GM19240 (cell line): ENCODE data around the gene IFFO2.

Experiments
- DNase-seq: peaks from one replicate; pipeline ENCODE4 v3.0.0; 2011; ENCODE audit warnings: low spot score; ENCODE audit not compliant: insufficient read length

Gene IFFO2

GRCh38 chr1:18951416-18951815 is 5.1 kb downstream of the IFFO2 start:
- no peak for DNase-seq

DNA sequence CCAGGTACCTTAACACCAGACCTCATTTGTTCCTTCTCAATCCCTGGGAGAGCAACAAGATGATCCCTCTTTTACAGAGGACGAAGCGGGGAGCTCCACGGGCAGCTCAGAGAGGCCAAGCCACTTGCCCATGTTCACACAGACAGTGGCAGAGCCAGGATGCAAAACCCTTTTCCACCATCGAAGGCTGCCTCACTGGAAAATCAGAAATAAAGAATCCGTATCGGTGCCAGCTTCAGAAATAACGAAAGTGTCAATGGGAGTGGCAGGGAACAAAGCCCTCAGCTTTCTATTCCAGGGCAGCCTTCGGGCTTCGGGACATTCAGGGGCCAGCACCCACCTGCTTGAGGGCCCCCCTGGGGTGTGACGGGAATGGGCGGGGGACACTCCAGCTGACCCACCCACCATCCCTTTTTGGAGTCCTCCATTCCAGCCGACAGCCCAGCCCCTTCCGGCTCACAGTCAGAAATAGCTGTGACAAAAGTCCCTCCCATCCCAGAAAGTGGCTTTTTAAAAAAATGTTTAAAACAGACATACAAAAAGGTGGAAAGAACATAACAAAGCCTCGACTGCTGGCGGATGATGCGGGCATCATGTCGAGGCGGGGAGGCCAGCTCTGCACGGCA is 6.0 kb downstream of the IFFO2 start:
- no peak for DNase-seq

DNA sequence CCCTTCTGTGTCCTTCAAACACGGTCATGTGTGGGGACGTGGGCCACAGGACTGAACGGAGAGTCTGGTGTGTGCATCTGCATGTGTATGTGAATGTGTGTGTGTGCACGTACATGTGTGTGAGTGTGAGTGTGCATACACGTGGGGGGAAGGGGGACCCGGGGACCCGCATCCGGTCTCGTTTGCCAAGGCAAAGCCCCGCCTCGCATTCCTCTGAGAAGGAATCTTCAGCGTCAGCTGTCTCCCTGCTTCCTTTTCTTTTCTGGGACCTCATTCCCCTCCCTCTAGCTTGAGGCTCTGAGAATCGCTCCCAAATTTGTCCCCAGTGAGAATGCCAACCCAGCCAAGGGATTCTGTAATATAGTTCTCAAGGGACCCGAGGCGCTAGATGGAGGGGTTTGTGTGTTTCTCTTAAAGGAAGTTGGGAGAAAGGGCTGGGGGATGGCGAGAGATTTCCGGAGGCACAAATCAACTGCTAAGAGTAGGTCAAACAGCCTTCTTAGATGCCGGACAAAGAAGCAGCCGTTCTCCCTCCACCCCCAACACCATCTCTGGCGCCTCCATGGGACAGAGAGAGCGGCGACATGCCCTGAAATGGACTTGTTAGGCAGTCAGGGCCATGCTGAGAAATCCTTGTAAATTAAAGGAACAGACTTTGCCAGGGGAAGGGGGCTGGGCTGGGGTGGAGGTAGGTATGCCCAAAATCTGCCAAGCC is 6.6 kb downstream of the IFFO2 start:
- DNase-seq, result no peak

GRCh38 chr1:18948913-18949685 is 7.4 kb downstream of the IFFO2 start:
- no peak for DNase-seq

DNA sequence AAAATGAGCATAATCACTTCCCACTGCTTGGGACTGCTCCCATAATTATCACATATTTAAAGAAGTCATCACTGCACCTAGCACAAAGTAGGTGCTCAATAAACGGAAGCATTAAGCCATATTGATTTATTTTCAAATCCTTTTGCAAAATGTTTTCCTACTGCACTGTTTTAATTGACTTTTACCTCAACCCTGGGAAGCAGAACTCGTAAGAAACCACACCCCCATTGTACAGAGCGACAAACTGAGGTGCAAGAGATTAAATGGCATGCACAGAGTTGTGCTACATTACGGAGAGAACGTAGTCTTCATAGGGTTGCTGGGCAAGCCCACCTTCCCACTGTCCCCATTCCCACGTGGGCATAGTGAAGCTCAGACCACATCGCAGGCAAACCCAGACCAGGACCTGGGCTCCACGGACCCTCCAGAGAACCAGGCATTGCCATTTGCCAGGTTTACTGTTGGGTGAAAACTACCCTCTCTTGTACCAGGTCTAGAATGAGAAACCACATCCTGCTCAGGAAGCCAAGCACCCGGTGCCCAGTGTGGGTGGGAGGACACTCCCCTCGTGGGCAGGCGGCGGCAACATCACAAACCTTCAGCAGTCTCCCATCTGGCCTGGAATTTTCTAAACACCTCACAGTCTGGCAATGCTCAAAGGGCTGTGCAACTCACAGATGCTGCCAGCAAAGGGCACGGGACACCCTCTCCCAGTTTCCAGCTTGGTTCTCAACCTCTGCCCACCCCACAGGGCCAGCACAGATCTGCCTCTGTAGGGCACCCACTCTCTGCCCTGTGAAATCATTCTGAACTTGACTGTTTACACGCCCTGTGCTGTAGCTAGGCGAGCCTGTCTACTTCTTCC is 8.2 kb downstream of the IFFO2 start:
- no peak for DNase-seq

- DNase-seq, result no peak
Observed at GRCh38 chr1:18947570-18947969, 8.9 kb downstream of the IFFO2 start.

- no peak for DNase-seq
Observed at GRCh38 chr1:18946550-18947381, 9.7 kb downstream of the IFFO2 start.

DNA sequence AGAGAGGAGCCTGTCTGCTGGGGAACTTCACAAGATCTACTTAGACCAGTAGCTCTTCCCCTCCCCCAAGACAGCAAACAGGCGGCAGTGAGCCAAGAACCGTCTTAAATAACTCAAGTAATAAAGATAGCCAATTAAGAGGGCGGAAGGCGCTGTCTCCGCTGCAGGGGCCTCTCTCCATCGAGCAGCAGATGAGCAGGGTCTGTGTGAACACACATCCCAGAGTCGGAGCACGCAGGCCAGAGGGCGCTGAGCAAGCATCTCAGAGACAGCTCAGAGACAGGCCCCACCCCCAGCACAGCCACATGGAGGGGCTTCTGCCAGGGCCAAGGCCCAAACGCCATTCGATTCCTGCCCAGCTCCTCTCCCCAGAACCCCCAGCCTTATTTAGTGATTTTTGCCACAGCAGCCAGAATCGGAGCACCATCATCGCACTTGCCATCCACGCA is 11.1 kb downstream of the IFFO2 start:
- no peak for DNase-seq

GRCh38 chr1:18944810-18945209 is 11.7 kb downstream of the IFFO2 start:
- DNase-seq, result no peak

- no peak for DNase-seq
Observed at GRCh38 chr1:18943914-18944572, 12.4 kb downstream of the IFFO2 start.

GRCh38 chr1:18943162-18943561 is 13.3 kb downstream of the IFFO2 start:
- DNase-seq, result no peak

DNA sequence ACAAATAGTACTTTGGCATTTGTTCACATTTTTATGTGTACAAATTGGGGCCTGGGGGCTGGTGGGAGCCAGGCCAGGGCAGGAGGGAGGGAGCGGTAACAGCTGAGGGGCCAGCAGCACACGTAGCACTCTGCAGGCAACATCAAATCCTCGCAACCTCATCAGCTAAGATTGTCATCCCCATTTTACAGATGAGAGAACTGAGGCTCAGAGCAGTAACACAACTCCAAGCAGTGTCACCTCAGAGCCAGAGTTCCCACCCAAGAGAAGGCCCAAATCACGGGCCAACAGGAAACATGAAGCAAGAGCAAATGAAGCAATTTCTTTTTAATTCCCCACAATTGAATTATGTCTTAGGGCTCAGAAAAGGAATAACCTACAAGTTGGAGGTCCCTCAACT is 14.1 kb downstream of the IFFO2 start:
- no peak for DNase-seq

DNA sequence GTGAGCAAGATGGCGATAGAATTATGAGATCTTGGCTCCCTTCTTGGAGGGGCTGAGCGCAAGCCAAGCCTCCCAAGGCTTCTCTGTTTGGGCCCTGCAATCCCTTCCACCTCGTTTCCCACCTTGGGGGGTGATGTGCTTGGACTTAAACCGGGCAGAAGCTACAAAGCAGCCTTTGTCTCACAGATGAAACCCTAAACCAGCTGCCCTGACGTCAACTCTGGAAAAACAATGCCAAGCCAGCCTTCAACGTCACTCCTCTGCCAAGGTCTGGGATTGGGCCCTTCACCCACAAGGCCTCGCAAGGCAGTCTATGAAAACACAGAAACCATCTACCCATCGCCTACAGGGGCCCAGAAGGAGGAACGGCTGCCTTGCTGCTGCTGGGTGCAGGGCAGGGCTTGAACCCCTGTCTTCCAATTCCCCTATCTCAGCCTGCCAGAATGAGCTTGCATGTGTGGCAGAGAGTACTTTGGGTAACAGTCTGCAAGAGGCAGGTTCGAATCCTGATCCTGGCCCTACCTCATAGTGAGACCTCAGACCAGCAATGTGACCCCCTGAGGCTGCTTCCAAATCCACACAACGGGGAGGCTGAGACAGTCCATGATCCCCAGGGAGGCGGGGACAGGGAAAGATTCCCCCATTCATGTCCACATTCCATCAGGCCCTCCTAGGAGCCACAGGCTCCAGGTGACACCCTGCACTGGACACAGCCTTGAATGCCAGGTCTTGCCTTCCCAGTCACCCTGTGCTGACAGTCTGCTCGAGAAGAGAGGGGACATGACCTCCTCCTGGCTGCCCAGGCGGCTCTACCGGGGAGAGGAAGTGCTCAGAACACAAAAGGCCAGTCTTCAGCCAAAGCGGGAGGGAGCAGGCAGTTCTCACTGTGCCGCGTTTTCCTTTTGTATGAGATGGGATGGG is 15.0 kb downstream of the IFFO2 start:
- no peak for DNase-seq

DNA sequence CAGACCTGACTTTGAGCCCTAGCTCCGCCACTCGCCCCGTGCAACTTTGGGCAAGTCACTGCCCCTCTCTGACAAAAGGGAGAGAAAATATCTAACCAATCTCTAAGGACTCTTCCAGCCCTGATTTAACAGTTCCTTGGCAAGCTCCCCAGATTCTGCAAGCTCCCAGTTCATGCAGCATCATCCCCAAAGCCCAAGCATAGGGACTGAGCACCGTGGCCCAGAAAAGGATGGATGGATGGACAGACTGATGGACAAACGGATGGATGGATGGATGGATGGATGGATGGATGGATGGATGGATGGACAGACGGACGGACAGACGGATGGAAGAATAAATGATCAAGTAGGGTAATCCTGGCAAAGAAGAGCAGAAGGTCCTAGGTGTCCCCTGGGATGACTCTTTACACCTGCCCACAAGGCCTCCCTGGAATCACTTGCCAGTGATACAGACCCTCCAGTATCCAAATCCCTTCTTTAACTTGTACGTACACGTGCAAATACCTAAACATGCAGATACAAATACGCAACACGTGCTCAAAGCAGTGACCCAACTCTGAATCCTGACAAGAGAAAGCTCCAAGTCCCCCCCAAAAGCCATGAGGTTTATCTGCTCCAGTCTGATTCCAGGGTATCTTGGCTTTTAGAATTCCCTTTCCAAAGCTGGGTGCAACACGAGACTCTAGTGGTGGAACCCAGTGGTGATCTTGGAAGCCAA is 16.0 kb downstream of the IFFO2 start:
- no peak for DNase-seq

GRCh38 chr1:18939398-18940302 is 16.8 kb downstream of the IFFO2 start:
- DNase-seq, result no peak

GRCh38 chr1:18938707-18939070 is 17.8 kb downstream of the IFFO2 start:
- DNase-seq, result no peak

- no peak for DNase-seq
Observed at GRCh38 chr1:18938008-18938706, 18.3 kb downstream of the IFFO2 start.
